Gastroesophageal sphincter (tissue), 4 donors: Measurements from ENCODE around the gene SYPL1. TPM values are rescaled to one million over a fixed set of nuclear protein-coding genes. Genes with fewer than 3 reads are reported as not detected.
A peak's percentile ranks its signal among the peaks of the same experiment; 100 is the strongest.

Source experiments
- ATAC-seq: fragments of 150-250 bp; one replicate; pipeline ENCODE4 v1.9.1; 2016; ENCODE audit warnings: mild to moderate bottlenecking, moderate library complexity
- H3K27ac ChIP-seq, 4 donors: fragments of 200-600 bp; sonication (generic) in 3 of 4; 1 replicate in 3 of 4; 2 replicates in 1 of 4; pipeline ENCODE4 v1.5.1; 2016 to 2019
- H3K27me3 ChIP-seq: fragments of 200-600 bp; sonication (generic); one replicate; pipeline ENCODE4 v1.5.1; 2019
- H3K36me3 ChIP-seq, 2 donors: fragments of 200-600 bp; sonication (generic); one replicate each; pipeline ENCODE4 v1.5.1; 2019; ENCODE audit warnings: control low read depth in 1 of 2
- H3K4me1 ChIP-seq, 3 donors: fragments of 200-600 bp; sonication (generic); 1 replicate in 2 of 3; 2 replicates in 1 of 3; pipeline ENCODE4 v1.5.1; 2016 to 2019; ENCODE audit warnings: control low read depth in 2 of 3
- H3K4me3 ChIP-seq, 2 donors: fragments of 200-600 bp; sonication (generic); one replicate each; pipeline ENCODE4 v1.5.1; 2019; ENCODE audit warnings: mild to moderate bottlenecking in 1 of 2, moderate library complexity in 1 of 2
- H3K9me3 ChIP-seq, 3 donors: fragments of 200-600 bp; sonication (generic); one replicate each; pipeline ENCODE4 v1.5.1; 2017 to 2019; ENCODE audit warnings: control low read depth in 2 of 3
- CTCF ChIP-seq, 4 experiments: fragments of 200-600 bp in 2 of 4; fragments of 450-650 bp in 2 of 4; sonication (generic) in 1 of 4; IDR thresholded peaks; one replicate each; pipeline ENCODE4 v1.5.1; 2017 to 2019; ENCODE audit warnings: antibody characterized with exemption in 4 of 4, mild to moderate bottlenecking in 2 of 4, moderate library complexity in 2 of 4
- EP300 ChIP-seq: sonication (generic); formaldehyde crosslinking; IDR thresholded peaks from one replicate; pipeline ENCODE4 v1.6.1; 2017; ENCODE audit warnings: antibody characterized with exemption, mild to moderate bottlenecking
- POLR2A ChIP-seq, 2 donors: fragments of 450-650 bp; IDR thresholded peaks; one replicate each; pipeline ENCODE4 v1.6.1; 2017; ENCODE audit warnings: antibody characterized with exemption in 2 of 2, mild to moderate bottlenecking in 2 of 2, moderate library complexity in 1 of 2
- POLR2AphosphoS5 ChIP-seq: sonication (generic); formaldehyde crosslinking; IDR thresholded peaks from one replicate; pipeline ENCODE4 v1.6.1; 2017; ENCODE audit warnings: antibody characterized with exemption
- WGBS, 2 donors: methylation state at CpG; one replicate each; pipeline ENCODE4 v1.1.5; 2018; ENCODE audit warnings: low coverage in 1 of 2; 5-methylcytosine and 5-hydroxymethylcytosine counted together
- total RNA-seq, 4 donors: library from RNA; depleted of rRNA; stranded (reverse); fragments of >200 nt; gene quantifications; one replicate each; pipeline ENCODE4 v1.1.0, GENCODE V29; 2016

SYPL1 gene
- total RNA-seq, 4 donors from 2014 or later: 80.0 to 132 (median 93.2) TPM

GRCh38 chr7:106151459-106152312 lies 39.6 kb upstream of the SYPL1 start:
- WGBS, 2 donors: 71 to 95% methylated on average over 2 to 3 of the region's 7 CpGs
- H3K36me3 ChIP-seq: no peaks in the 10 kb centered on the region
- H3K4me3 ChIP-seq: no peak overlapping the region
- H3K27me3 ChIP-seq: no peaks in the 10 kb centered on the region
- H3K9me3 ChIP-seq: no peaks in the 10 kb centered on the region
- H3K27ac ChIP-seq: no peak overlapping the region
- H3K4me1 ChIP-seq: peaks cover 0 to 14% (median 0%) of the 10 kb centered on the region in 3 donors
- TF ChIP-seq CTCF (IDR thresholded peaks at IDR 0.05): no peak
- no peak for TF ChIP-seq POLR2A (IDR thresholded peaks at IDR 0.05)
- TF ChIP-seq EP300: no peak
- TF ChIP-seq POLR2AphosphoS5: no peak
- ATAC-seq: no peak

- Histone ChIP-seq H3K27me3 (no peaks in the 10 kb centered on the region), H3K36me3 (no peaks in the 10 kb centered on the region), H3K4me3 (no peak overlapping the region), H3K9me3 (no peaks in the 10 kb centered on the region), H3K4me1 (peaks cover 4 to 22% (median 8%) of the 10 kb centered on the region in 3 donors), H3K27ac (no peak overlapping the region)
- TF ChIP-seq POLR2AphosphoS5 (no peak), EP300 (no peak), CTCF (IDR thresholded peaks at IDR 0.05) (no peak), POLR2A (IDR thresholded peaks at IDR 0.05) (no peak)
- WGBS, 2 donors: 88% methylated on average over 6 of the region's 10 CpGs; no CpG with 5 or more reads in 1 of the 2 donors
- no peak for ATAC-seq
Measured at GRCh38 chr7:106143711-106144337, 31.7 kb upstream of the SYPL1 start.

GRCh38 chr7:106142136-106142535 lies 30.0 kb upstream of the SYPL1 start:
- no peaks in the 10 kb centered on the region for H3K27me3 ChIP-seq
- H3K9me3 ChIP-seq: no peaks in the 10 kb centered on the region
- H3K4me3 ChIP-seq: no peak overlapping the region
- no peak overlapping the region for H3K27ac ChIP-seq
- no peak for ATAC-seq
- 89 to 100% methylated on average over 1 of the region's 1 CpG for WGBS, 2 donors
- H3K4me1 ChIP-seq: peaks cover 4 to 23% (median 8%) of the 10 kb centered on the region in 3 donors
- no peak for TF ChIP-seq CTCF (IDR thresholded peaks at IDR 0.05)
- no peak for TF ChIP-seq POLR2A (IDR thresholded peaks at IDR 0.05)
- no peak for TF ChIP-seq POLR2AphosphoS5
- TF ChIP-seq EP300: no peak
- H3K36me3 ChIP-seq: no peaks in the 10 kb centered on the region

GRCh38 chr7:106140406-106141173 lies 28.5 kb upstream of the SYPL1 start:
- TF ChIP-seq CTCF (IDR thresholded peaks at IDR 0.05) (no peak), EP300 (no peak), POLR2AphosphoS5 (no peak), POLR2A (IDR thresholded peaks at IDR 0.05) (no peak)
- Histone ChIP-seq H3K27ac (peak overlapping the region; percentile 58 to 81 (median 76)), H3K36me3 (no peaks in the 10 kb centered on the region), H3K4me1 (peaks cover 4 to 23% (median 8%) of the 10 kb centered on the region in 3 donors), H3K27me3 (no peaks in the 10 kb centered on the region), H3K9me3 (no peaks in the 10 kb centered on the region), H3K4me3 (no peak overlapping the region)
- no peak for ATAC-seq
- WGBS, 2 donors: 58 to 78% methylated on average over 6 of the region's 7 CpGs
